Tibial nerve (tissue), 4 donors: Measurements from ENCODE around the gene DDIT3. TPM values are rescaled to one million over a fixed set of nuclear protein-coding genes. Genes with fewer than 3 reads are reported as not detected.
"Not testable (repeated sequence)": the region's sequence is repeated elsewhere in the genome, so short reads cannot be mapped to it uniquely, and the experiment has no call there.

ENCODE experiments used
- DNase-seq, 2 donors: peaks; one replicate each; pipeline ENCODE4 v3.0.0-alpha.2; 2019; ENCODE audit warnings: low spot score in 2 of 2
- H3K27ac ChIP-seq, 4 donors: fragments of 200-600 bp; sonication (generic) in 3 of 4; one replicate each; pipeline ENCODE4 v1.5.1; 2017 to 2019; ENCODE audit warnings: mild to moderate bottlenecking in 1 of 4
- H3K27me3 ChIP-seq, 2 donors: fragments of 200-600 bp; sonication (generic) in 1 of 2; one replicate each; pipeline versions ENCODE4 v1.5.1 to v1.6.0; 2017 to 2019
- H3K36me3 ChIP-seq, 3 donors: fragments of 200-600 bp; sonication (generic); one replicate each; pipeline ENCODE4 v1.5.1; 2018 to 2019
- H3K4me1 ChIP-seq, 4 donors: fragments of 200-600 bp; sonication (generic) in 3 of 4; one replicate each; pipeline ENCODE4 v1.5.1; 2017 to 2019
- H3K4me3 ChIP-seq, 4 donors: fragments of 200-600 bp; sonication (generic) in 3 of 4; one replicate each; pipeline ENCODE4 v1.5.1; 2017 to 2019; ENCODE audit warnings: mild to moderate bottlenecking in 1 of 4, moderate library complexity in 1 of 4
- H3K9me3 ChIP-seq, 4 donors: fragments of 200-600 bp; sonication (generic) in 3 of 4; one replicate each; pipeline ENCODE4 v1.5.1; 2017 to 2019
- EP300 ChIP-seq, 2 donors: sonication (generic); formaldehyde crosslinking; IDR thresholded peaks; one replicate each; pipeline ENCODE4 v1.6.1; 2017; ENCODE audit warnings: antibody characterized with exemption in 2 of 2, mild to moderate bottlenecking in 1 of 2
- POLR2A ChIP-seq, 2 donors: fragments of 450-650 bp; IDR thresholded peaks; one replicate each; pipeline ENCODE4 v1.6.1; 2017; ENCODE audit warnings: antibody characterized with exemption in 2 of 2, mild to moderate bottlenecking in 2 of 2, moderate library complexity in 2 of 2
- WGBS, 2 donors: methylation state at CpG; one replicate each; pipeline ENCODE4 v1.1.5; 2018; 5-methylcytosine and 5-hydroxymethylcytosine counted together
- total RNA-seq, 4 donors: library from RNA; depleted of rRNA; stranded (reverse); fragments of >200 nt; gene quantifications; one replicate each; pipeline ENCODE4 v1.1.0, GENCODE V29; 2016
- TF ChIP-seq, protein P1 (sequence below), 5 experiments: fragments of 200-600 bp in 3 of 5; fragments of 450-650 bp in 2 of 5; sonication (generic) in 3 of 5; IDR thresholded peaks; one replicate each; pipeline ENCODE4 v1.5.1; 2016 to 2019; ENCODE audit warnings: antibody characterized with exemption in 5 of 5, mild to moderate bottlenecking in 3 of 5, moderate library complexity in 2 of 5

The DDIT3 gene
- total RNA-seq, 4 donors from 2014 or later: 35.2 to 49.2 (median 42.1) TPM

DNA sequence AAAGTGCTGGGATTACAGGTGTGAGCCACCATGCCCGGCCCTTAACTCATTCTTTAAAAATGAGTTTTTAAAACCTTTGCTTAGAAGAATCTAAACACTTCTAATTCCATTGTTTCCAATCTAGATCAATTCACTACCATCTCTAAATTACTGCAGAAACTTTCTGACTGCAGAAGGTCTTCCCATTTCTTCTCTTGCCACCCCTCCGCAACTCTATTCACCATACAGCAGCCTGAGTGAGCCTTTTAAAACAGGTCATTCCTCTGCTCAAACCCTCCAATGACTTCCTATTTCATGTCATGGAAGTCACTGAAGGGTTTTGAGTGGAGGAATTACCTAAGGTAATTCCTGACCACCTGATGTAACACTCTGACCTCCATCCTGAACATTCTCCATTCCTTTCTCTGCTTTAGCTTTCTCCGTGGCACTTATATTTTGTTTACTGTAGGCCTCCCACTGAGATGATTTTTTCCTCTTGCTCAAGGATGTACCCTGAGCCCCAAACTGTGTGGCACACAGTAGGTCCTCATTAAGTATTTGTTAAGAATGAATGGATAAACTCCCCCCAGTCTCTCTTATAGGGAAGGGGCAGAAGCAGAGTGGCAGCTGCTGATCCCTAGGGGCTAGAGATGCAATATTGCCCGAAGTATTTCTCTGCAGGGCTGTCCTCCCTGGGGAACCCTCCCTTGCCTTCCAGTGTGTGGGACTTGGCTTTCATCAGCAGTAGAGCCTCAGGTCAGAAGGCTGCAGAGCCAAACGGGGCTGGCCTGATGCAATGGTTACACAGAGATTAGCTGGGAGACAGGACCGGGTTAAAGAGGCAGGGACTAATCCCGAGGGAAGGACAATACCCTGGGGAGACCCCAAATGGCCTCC lies 1.2 kb downstream of the DDIT3 start:
- Histone ChIP-seq H3K27ac (peak overlapping the region; percentile 96 to 100 (median 99)), H3K9me3 (no peaks in the 10 kb centered on the region), H3K4me1 (peaks cover 0 to 61% (median 46%) of the 10 kb centered on the region in 4 donors), H3K4me3 (peak overlapping the region; percentile 64 to 91 (median 82)), H3K27me3 (no peaks in the 10 kb centered on the region), H3K36me3 (peaks cover 5 to 35% (median 19%) of the 10 kb centered on the region in 3 donors)
- 25 to 27% methylated on average over 7 of the region's 7 CpGs for WGBS, 2 donors
- DNase-seq: no peak
- TF ChIP-seq POLR2A (IDR thresholded peaks at IDR 0.05) (no peak), EP300 (IDR thresholded peaks at IDR 0.05) (no peak)
- TF ChIP-seq, protein P1, sequence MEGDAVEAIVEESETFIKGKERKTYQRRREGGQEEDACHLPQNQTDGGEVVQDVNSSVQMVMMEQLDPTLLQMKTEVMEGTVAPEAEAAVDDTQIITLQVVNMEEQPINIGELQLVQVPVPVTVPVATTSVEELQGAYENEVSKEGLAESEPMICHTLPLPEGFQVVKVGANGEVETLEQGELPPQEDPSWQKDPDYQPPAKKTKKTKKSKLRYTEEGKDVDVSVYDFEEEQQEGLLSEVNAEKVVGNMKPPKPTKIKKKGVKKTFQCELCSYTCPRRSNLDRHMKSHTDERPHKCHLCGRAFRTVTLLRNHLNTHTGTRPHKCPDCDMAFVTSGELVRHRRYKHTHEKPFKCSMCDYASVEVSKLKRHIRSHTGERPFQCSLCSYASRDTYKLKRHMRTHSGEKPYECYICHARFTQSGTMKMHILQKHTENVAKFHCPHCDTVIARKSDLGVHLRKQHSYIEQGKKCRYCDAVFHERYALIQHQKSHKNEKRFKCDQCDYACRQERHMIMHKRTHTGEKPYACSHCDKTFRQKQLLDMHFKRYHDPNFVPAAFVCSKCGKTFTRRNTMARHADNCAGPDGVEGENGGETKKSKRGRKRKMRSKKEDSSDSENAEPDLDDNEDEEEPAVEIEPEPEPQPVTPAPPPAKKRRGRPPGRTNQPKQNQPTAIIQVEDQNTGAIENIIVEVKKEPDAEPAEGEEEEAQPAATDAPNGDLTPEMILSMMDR (IDR thresholded peaks at IDR 0.05): no peak

DNA sequence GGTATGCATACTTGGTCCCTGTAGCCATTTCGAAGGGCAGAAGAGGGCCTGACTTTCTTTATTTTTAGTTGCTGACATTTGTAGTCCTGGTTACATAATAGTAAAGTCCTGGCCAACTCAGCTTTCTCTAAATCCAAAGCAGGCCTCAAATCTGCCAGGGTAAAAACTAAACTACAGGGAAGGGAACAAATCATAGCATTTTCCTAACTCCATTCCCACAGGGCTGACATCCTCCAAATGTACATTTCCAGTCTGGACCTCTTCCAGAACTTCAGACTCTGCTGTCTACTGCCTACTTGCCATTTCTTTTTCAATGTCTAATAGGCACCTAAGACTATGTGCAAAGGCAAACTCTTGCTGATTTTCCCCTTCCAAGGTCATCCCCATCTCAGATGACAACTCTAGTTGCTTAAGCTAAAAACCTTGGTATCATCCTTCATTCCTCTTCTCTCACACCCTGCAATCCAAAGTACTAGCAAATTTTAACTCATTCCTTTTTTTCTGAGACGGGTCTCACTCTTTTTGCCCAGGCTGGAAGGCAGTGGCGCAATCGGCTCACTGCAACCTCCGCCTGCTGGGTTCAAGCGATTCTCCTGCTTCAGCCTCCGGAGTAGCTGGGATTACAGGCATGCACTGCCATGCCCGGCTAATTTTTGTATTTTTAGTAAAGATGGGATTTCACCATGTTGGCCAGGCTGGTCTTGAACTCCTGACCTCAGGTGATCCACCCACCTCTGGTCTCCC lies 2.0 kb downstream of the DDIT3 start:
- Histone ChIP-seq H3K36me3 (peaks cover 5 to 42% (median 23%) of the 10 kb centered on the region in 3 donors), H3K9me3 (no peaks in the 10 kb centered on the region), H3K27ac (peak overlapping the region in 3 of 4 donors; percentile 98 to 100 (median 100)), H3K4me1 (peaks cover 0 to 53% (median 38%) of the 10 kb centered on the region in 4 donors), H3K27me3 (no peaks in the 10 kb centered on the region), H3K4me3 (peak overlapping the region in 2 of 4 donors; percentile 84 to 91)
- no peak for DNase-seq
- TF ChIP-seq POLR2A (IDR thresholded peaks at IDR 0.05) (no peak), EP300 (IDR thresholded peaks at IDR 0.05) (no peak)
- TF ChIP-seq, protein P1 (IDR thresholded peaks at IDR 0.05): no peak
- WGBS, 2 donors: 64 to 73% methylated on average over 8 of the region's 8 CpGs

DNA sequence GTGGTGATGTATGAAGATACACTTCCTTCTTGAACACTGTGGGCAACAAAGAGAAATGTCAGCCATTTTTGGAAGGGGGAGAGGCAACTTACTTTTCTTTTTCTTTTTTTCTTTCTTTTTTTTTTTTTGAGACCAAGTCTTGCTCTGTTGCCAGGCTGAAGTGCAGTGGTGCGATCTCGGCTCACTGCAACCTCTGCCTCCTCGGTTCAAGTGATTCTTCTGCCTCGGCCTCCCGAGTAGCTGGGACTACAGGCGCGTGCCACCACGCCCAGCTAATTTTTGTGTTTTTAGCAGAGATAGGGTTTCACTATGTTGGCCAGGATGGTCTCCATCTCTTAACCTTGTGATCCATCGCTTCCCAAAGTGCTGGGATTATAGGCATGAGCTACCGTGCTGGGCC lies 2.6 kb downstream of the DDIT3 start:
- WGBS, 2 donors: 87 to 88% methylated on average over 10 of the region's 10 CpGs
- not testable (repeated sequence) for DNase-seq, H3K27me3 ChIP-seq, H3K9me3 ChIP-seq
- H3K36me3 ChIP-seq: peaks cover 5 to 48% (median 29%) of the 10 kb centered on the region in 3 donors
- H3K4me1 ChIP-seq: peaks cover 0 to 51% (median 37%) of the 10 kb centered on the region in 4 donors
- peak overlapping the region in 1 of 4 donors; percentile 84 for H3K4me3 ChIP-seq
- peak overlapping the region in 3 of 4 donors; percentile 98 to 100 (median 100) for H3K27ac ChIP-seq

DNA sequence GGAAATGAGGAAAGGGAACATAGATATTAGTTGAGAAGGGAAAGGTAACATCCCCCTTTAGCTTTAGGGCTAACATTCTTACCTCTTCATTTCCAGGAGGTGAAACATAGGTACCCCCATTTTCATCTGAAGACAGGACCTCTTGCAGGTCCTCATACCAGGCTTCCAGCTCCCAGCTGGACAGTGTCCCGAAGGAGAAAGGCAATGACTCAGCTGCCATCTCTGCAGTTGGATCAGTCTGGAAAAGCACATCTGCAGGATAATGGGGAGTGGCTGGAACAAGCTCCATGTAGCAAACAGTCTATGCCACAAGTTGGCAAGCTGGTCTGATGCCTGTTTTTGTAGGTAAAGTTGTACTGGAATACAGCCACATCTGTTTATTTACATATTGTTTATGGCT lies 3.1 kb downstream of the DDIT3 start:
- 35 to 86% methylated on average over 1 of the region's 1 CpG for WGBS, 2 donors
- H3K27ac ChIP-seq: peak overlapping the region in 2 of 4 donors; percentile 23 to 100

DNA sequence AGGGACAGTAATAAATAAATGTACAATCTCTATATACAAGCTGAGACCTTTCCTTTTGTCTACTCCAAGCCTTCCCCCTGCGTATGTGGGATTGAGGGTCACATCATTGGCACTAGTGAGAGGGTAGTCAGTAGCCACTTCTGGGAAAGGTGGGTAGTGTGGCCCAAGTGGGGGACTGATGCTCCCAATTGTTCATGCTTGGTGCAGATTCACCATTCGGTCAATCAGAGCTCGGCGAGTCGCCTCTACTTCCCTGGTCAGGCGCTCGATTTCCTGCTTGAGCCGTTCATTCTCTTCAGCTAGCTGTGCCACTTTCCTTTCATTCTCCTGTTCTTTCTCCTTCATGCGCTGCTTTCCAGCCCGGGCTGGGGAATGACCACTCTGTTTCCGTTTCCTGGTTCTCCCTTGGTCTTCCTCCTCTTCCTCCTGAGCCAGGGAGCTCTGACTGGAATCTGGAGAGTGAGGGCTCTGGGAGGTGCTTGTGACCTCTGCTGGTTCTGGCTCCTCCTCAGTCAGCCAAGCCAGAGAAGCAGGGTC lies 3.6 kb downstream of the DDIT3 start:
- no peak for DNase-seq
- Histone ChIP-seq H3K4me1 (peaks cover 0 to 44% (median 31%) of the 10 kb centered on the region in 4 donors), H3K27me3 (no peaks in the 10 kb centered on the region), H3K27ac (peak overlapping the region in 2 of 4 donors; percentile 23 to 100), H3K9me3 (no peaks in the 10 kb centered on the region), H3K4me3 (no peak overlapping the region), H3K36me3 (peaks cover 5 to 58% (median 38%) of the 10 kb centered on the region in 3 donors)
- TF ChIP-seq, protein P1 (IDR thresholded peaks at IDR 0.05): no peak
- TF ChIP-seq EP300 (IDR thresholded peaks at IDR 0.05) (no peak), POLR2A (IDR thresholded peaks at IDR 0.05) (no peak)
- WGBS, 2 donors: 86 to 87% methylated on average over 11 of the region's 11 CpGs

More for the DNA sequence above, 3.1 kb downstream of the DDIT3 start:
- no peaks in the 10 kb centered on the region for H3K9me3 ChIP-seq
- peaks cover 0 to 49% (median 36%) of the 10 kb centered on the region in 4 donors for H3K4me1 ChIP-seq
- H3K4me3 ChIP-seq: no peak overlapping the region
- no peak for TF ChIP-seq POLR2A (IDR thresholded peaks at IDR 0.05)
- TF ChIP-seq EP300 (IDR thresholded peaks at IDR 0.05): no peak
- TF ChIP-seq, protein P1 (IDR thresholded peaks at IDR 0.05): no peak
- H3K27me3 ChIP-seq: no peaks in the 10 kb centered on the region
- no peak for DNase-seq
- H3K36me3 ChIP-seq: peaks cover 5 to 53% (median 35%) of the 10 kb centered on the region in 3 donors
